Stimulated activated CD4-positive, alpha-beta T cell treated with anti-CD3 and anti-CD28 coated beads, TNF-alpha, amount 100 ng/mL, for 48 hours (primary cell): ENCODE results near the gene GRM6.

ENCODE experiments used
- DNase-seq, 3 donors: peaks; one replicate each; pipeline ENCODE4 v3.0.0-alpha.2; 2020; ENCODE audit warnings: low read depth in 3 of 3

Gene GRM6

GRCh38 chr5:178984145-178985072, 10.7 kb downstream of the GRM6 start:
- no peak for DNase-seq

- no peak for DNase-seq
Observed at GRCh38 chr5:178983728-178984127, 11.4 kb downstream of the GRM6 start.

GRCh38 chr5:178982941-178983340, 12.2 kb downstream of the GRM6 start:
- no peak for DNase-seq

DNA sequence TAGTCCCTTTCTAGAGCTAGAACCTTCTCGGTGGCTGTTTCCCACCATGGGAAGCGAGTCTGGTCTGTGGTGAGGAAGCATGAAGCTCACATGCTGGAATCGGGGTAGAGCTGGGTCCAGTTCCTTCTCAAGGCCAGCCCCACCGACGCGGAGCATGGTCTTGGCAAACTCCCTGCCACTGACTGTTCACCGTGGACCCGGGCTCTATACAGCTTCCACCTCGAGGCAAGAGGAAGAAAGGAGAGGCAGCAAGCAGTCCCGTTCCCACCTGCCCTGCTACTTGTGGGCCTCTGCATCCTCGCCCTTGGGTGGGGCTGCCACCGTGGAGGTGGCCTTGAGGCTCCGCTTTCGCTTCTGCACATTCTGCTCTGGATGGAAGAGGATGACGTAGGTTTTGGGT, 13.7 kb downstream of the GRM6 start:
- DNase-seq: no peak

GRCh38 chr5:178965465-178966055, 29.6 kb downstream of the GRM6 start:
- no peak for DNase-seq

GRCh38 chr5:178941361-178941760, 53.8 kb downstream of the GRM6 start:
- DNase-seq: no peak

DNA sequence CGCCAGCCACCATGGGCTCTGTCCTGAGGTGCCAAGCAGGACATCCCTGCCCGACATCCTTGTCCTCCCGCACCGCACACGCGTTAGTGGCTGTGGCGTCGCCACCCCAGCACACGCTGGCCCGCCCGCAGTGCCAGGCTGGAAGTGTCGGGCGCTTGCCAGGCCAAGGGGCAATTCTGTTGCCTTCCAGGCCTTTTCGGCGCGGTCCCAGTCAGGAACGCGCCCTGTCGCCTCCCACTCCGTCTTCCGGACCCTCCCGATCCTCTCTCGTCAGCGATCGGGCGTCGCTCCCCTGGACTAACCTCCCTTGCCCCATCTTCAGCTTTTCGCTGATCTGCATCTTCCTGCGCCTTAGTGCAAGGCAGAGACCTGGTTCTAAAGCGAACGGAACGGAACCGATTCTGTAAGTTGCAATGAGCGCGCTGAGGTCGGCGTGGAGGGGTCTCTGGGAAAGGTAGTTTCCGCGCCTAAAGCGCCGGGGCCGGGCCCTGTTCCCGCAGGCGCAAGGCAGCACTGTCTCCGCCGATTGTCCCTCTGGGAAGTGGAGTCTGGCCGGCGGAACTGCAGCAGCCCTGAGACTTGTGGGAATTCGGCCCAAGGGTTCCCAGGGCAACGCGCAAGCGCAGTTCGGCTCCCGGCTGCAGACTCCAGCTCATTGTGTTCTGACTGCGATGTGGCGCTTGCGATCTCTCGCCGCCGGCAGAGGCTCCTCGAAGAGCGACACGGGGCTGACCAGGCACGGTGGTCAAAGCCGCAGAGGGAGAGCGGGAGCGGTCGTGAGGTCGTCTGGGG, 54.4 kb downstream of the GRM6 start, which contains the start of gene ZNF454:
TSS of gene ZNF454 (plus strand) at position 630 of the 792 bp plus-strand sequence. CDS start 1,594 bp downstream, outside the sequence.
- DNase-seq: no peak

- no peak for DNase-seq
Observed at GRCh38 chr5:178931846-178932760, 63.0 kb downstream of the GRM6 start.
